H1 (cell line): ENCODE results near the gene ACSM2B. TPM values are rescaled to one million over a fixed set of nuclear protein-coding genes. Genes with fewer than 3 reads are reported as not detected.

Experiments used
- CTCF ChIA-PET: fragments of 300-600 bp; sonication (Branson Sonifier 250); formaldehyde crosslinking; loops from one replicate; lab custom pipeline; 2021; ENCODE audit not compliant: partially characterized antibody; lab: Charles Lee
- POLR2A ChIA-PET: fragments of 300-600 bp; sonication (Branson Sonifier 250); formaldehyde crosslinking; loops from one replicate; lab custom pipeline; 2021; ENCODE audit warnings: inconsistent platforms; ENCODE audit not compliant: partially characterized antibody; lab: Charles Lee
- DNase-seq, 2 experiments: peaks; one replicate each; pipeline versions ENCODE4 v3.0.0 to v3.0.0-alpha.2; 2010 to 2022; ENCODE audit warnings: low spot score in 2 of 2, low read depth in 1 of 2, mixed read lengths in 1 of 2
- FAIRE-seq: peaks from 2 replicates; lab custom pipeline; 2011; peaks lifted over from hg19 to GRCh38; lab: Jason Lieb, UNC
- H2AFZ ChIP-seq: 2 replicates; pipeline ENCODE4 v1.8.1; 2012; ENCODE audit warnings: low read length, inconsistent platforms
- H2AK5ac ChIP-seq: 2 replicates; pipeline ENCODE4 v1.6.1; 2013; ENCODE audit warnings: low read depth, low read length
- H2BK120ac ChIP-seq: replicated peaks from 2 replicates; pipeline ENCODE3; 2013; ENCODE audit warnings: low read depth, low read length, inconsistent platforms
- H2BK12ac ChIP-seq: 2 replicates; pipeline ENCODE4 v1.6.1; 2013; ENCODE audit warnings: low read depth, low read length
- H2BK15ac ChIP-seq: 2 replicates; pipeline ENCODE4 v1.6.1; 2013; ENCODE audit warnings: low read length
- H2BK20ac ChIP-seq: 2 replicates; pipeline ENCODE4 v1.6.1; 2013; ENCODE audit warnings: low read length
- H2BK5ac ChIP-seq: 2 replicates; pipeline ENCODE4 v1.6.1; 2013; ENCODE audit warnings: low read depth, low read length
- H3K14ac ChIP-seq: 2 replicates; pipeline ENCODE4 v1.6.1; 2013; ENCODE audit warnings: inconsistent platforms; ENCODE audit not compliant: insufficient read length
- H3K18ac ChIP-seq: 2 replicates; pipeline ENCODE4 v1.6.1; 2013; ENCODE audit warnings: low read length; ENCODE audit errors: extremely low read depth
- H3K23ac ChIP-seq: 2 replicates; pipeline ENCODE4 v1.6.1; 2013; ENCODE audit warnings: inconsistent platforms; ENCODE audit not compliant: insufficient read length
- H3K23me2 ChIP-seq: 2 replicates; pipeline ENCODE4 v1.6.1; 2013; ENCODE audit warnings: low read depth, low read length
- H3K27ac ChIP-seq: 2 replicates; pipeline ENCODE4 v1.6.1; 2011; ENCODE audit warnings: low read depth, low read length, inconsistent platforms
- H3K27me3 ChIP-seq, 4 experiments: replicated peaks in 1 of 4; 1 replicate in 1 of 4; 2 replicates in 3 of 4; pipeline versions ENCODE4 v1.6.1 to v1.8.1; 2011 to 2013; ENCODE audit warnings: low read length in 3 of 4, mild to moderate bottlenecking in 3 of 4, inconsistent platforms in 2 of 4, mixed read lengths in 2 of 4, moderate library complexity in 1 of 4; ENCODE audit not compliant: control insufficient read depth in 3 of 4, insufficient read depth in 3 of 4; ENCODE audit errors: extremely low read depth in 1 of 4
- H3K36me3 ChIP-seq, 4 experiments: 2 replicates each; pipeline versions ENCODE4 v1.6.1 to v1.8.1; 2011 to 2013; ENCODE audit warnings: mild to moderate bottlenecking in 4 of 4, low read length in 3 of 4, moderate library complexity in 2 of 4, control low read depth in 1 of 4, inconsistent platforms in 1 of 4; ENCODE audit not compliant: insufficient read depth in 4 of 4, control insufficient read depth in 2 of 4
- H3K4ac ChIP-seq: replicated peaks from 2 replicates; pipeline ENCODE3; 2013; ENCODE audit warnings: low read length, low read depth, mixed read lengths, inconsistent platforms; ENCODE audit not compliant: insufficient read length
- H3K4me1 ChIP-seq, 4 experiments: replicated peaks in 1 of 4; 1 replicate in 1 of 4; 2 replicates in 3 of 4; pipeline versions ENCODE4 v1.6.1 to v1.8.1; 2011 to 2013; ENCODE audit warnings: low read length in 3 of 4, inconsistent platforms in 2 of 4, mixed read lengths in 1 of 4; ENCODE audit not compliant: insufficient read depth in 4 of 4, control insufficient read depth in 3 of 4
- H3K4me2 ChIP-seq, 2 experiments: 2 replicates each; pipeline versions ENCODE4 v1.6.1 to v1.8.1; 2011 to 2013; ENCODE audit warnings: low read depth in 2 of 2, low read length in 2 of 2, control low read depth in 1 of 2, inconsistent platforms in 1 of 2, mild to moderate bottlenecking in 1 of 2; ENCODE audit not compliant: insufficient read depth in 1 of 2
- H3K4me3 ChIP-seq, 4 experiments: fragments of 200-600, 300-600 bp in 1 of 4; sonication (generic), shearing (Covaris generic), sonication (Bioruptor Twin) in 1 of 4; 2 replicates each; pipeline versions ENCODE4 v1.5.1 to v1.8.1; 2011 to 2016; ENCODE audit warnings: low read length in 4 of 4, low read depth in 3 of 4, control low read depth in 2 of 4, inconsistent platforms in 2 of 4, mild to moderate bottlenecking in 2 of 4, mixed read lengths in 1 of 4, moderate library complexity in 1 of 4; ENCODE audit not compliant: insufficient read depth in 2 of 4; ENCODE audit errors: extremely low read depth in 1 of 4
- H3K56ac ChIP-seq: replicated peaks from 2 replicates; pipeline ENCODE3; 2013; ENCODE audit warnings: low read depth, mild to moderate bottlenecking, mixed read lengths, low read length, inconsistent platforms; ENCODE audit not compliant: insufficient read length
- H3K79me1 ChIP-seq: 2 replicates; pipeline ENCODE4 v1.6.1; 2013; ENCODE audit warnings: low read depth, low read length, control low read depth
- H3K79me2 ChIP-seq, 2 experiments: 2 replicates each; pipeline versions ENCODE4 v1.6.1 to v1.8.1; 2012 to 2013; ENCODE audit warnings: low read length in 2 of 2, mild to moderate bottlenecking in 2 of 2, inconsistent platforms in 1 of 2; ENCODE audit not compliant: insufficient read depth in 2 of 2, control insufficient read depth in 1 of 2
- H3K9ac ChIP-seq, 4 experiments: replicated peaks in 1 of 4; 1 replicate in 1 of 4; 2 replicates in 3 of 4; pipeline versions ENCODE4 v1.6.1 to v1.8.1; 2011 to 2013; ENCODE audit warnings: low read depth in 3 of 4, low read length in 3 of 4, control low read depth in 2 of 4, mild to moderate bottlenecking in 2 of 4, moderate library complexity in 2 of 4, inconsistent platforms in 1 of 4; ENCODE audit errors: extremely low read depth in 1 of 4
- H3K9me3 ChIP-seq, 2 experiments: 2 replicates each; pipeline versions ENCODE4 v1.6.1 to v1.8.1; 2012 to 2013; ENCODE audit warnings: mild to moderate bottlenecking in 2 of 2, moderate library complexity in 2 of 2, control low read depth in 1 of 2, inconsistent platforms in 1 of 2, low read depth in 1 of 2, low read length in 1 of 2, mixed read lengths in 1 of 2; ENCODE audit not compliant: insufficient read depth in 2 of 2
- H4K20me1 ChIP-seq, 2 experiments: replicated peaks in 1 of 2; 2 replicates each; pipeline versions ENCODE3 to v1.8.1; 2011 to 2013; ENCODE audit warnings: inconsistent platforms in 2 of 2, low read length in 2 of 2, mild to moderate bottlenecking in 1 of 2; ENCODE audit not compliant: insufficient read depth in 2 of 2, control insufficient read depth in 1 of 2
- H4K5ac ChIP-seq: 2 replicates; pipeline ENCODE4 v1.6.1; 2013; ENCODE audit warnings: low read length, low read depth, mixed read lengths, inconsistent platforms; ENCODE audit not compliant: insufficient read length
- H4K8ac ChIP-seq: 2 replicates; pipeline ENCODE4 v1.8.0; 2013; ENCODE audit warnings: mild to moderate bottlenecking, moderate library complexity, low read length, inconsistent platforms; ENCODE audit not compliant: insufficient read depth; ENCODE audit errors: extremely low read depth
- H4K91ac ChIP-seq: replicated peaks from 2 replicates; pipeline ENCODE3; 2013; ENCODE audit warnings: low read length, mixed read lengths, inconsistent platforms; ENCODE audit not compliant: insufficient read length
- ASH2L ChIP-seq: fragments of 200-600, 300-600 bp; sonication (generic); IDR thresholded peaks from one replicate; pipeline ENCODE4 v1.7.1; 2017; ENCODE audit warnings: low read length
- CBX8 ChIP-seq: fragments of 300-800, 300-1000 bp; sonication (generic); IDR thresholded peaks from 2 replicates; pipeline ENCODE4 v1.7.1; 2016; ENCODE audit warnings: low read depth, low read length, borderline replicate concordance
- CREB1 ChIP-seq: IDR thresholded peaks from 2 replicates; pipeline ENCODE4 v1.6.1; 2012; ENCODE audit warnings: inconsistent platforms
- JUND ChIP-seq: IDR thresholded peaks from 2 replicates; pipeline ENCODE4 v1.6.1; 2011; ENCODE audit warnings: mild to moderate bottlenecking, improper control_type of control experiment, low read length
- KDM1A ChIP-seq: fragments of 200-600, 300-600 bp; sonication (generic); IDR thresholded peaks from 2 replicates; pipeline ENCODE4 v1.7.1; 2016; ENCODE audit warnings: mild to moderate bottlenecking, low read length, borderline replicate concordance
- POLR2A ChIP-seq, 2 experiments: IDR thresholded peaks; 1 replicate in 1 of 2; 2 replicates in 1 of 2; pipeline ENCODE4 v1.6.1; 2011; ENCODE audit warnings: low read depth in 2 of 2, low read length in 2 of 2, mild to moderate bottlenecking in 2 of 2; ENCODE audit errors: control extremely low read depth in 1 of 2
- POLR2AphosphoS5 ChIP-seq: IDR thresholded peaks from 2 replicates; pipeline ENCODE4 v1.6.1; 2011; ENCODE audit warnings: low read depth, low read length
- RNF2 ChIP-seq: fragments of 200-900, 300-1000 bp; sonication (generic); IDR thresholded peaks from 2 replicates; pipeline ENCODE4 v1.7.1; 2016; ENCODE audit warnings: borderline replicate concordance, low read depth, mild to moderate bottlenecking, antibody characterized with exemption, low read length; ENCODE audit not compliant: poor library complexity, severe bottlenecking; ENCODE audit errors: missing control alignments
- RXRA ChIP-seq: IDR thresholded peaks from 2 replicates; pipeline ENCODE4 v1.6.1; 2011; ENCODE audit warnings: low read depth, mild to moderate bottlenecking, low read length, moderate library complexity; ENCODE audit not compliant: insufficient read depth
- SAP30 ChIP-seq: fragments of 300-600 bp; sonication (generic); IDR thresholded peaks from 2 replicates; pipeline ENCODE4 v1.7.1; 2012; ENCODE audit warnings: low read length, moderate library complexity, mild to moderate bottlenecking, inconsistent platforms; ENCODE audit not compliant: insufficient read depth, insufficient replicate concordance
- SIN3A ChIP-seq, 2 experiments: IDR thresholded peaks in 1 of 2; conservative IDR thresholded peaks in 1 of 2; 2 replicates each; pipeline ENCODE4 v1.6.1; 2011 to 2012; ENCODE audit warnings: low read length in 2 of 2, improper control_type of control experiment in 1 of 2, low read depth in 1 of 2, mild to moderate bottlenecking in 1 of 2
- SP1 ChIP-seq: IDR thresholded peaks from 2 replicates; pipeline ENCODE4 v1.6.1; 2011; ENCODE audit warnings: low read depth, low read length
- SP2 ChIP-seq: IDR thresholded peaks from 2 replicates; pipeline ENCODE4 v1.6.1; 2012; ENCODE audit warnings: mild to moderate bottlenecking, low read length, inconsistent platforms
- SUZ12 ChIP-seq: fragments of 200-600 bp; sonication (generic); IDR thresholded peaks from 2 replicates; pipeline ENCODE4 v1.6.1; 2012; ENCODE audit warnings: mild to moderate bottlenecking, inconsistent platforms, low read length, moderate library complexity, mixed read lengths
- TAF7 ChIP-seq: optimal IDR thresholded peaks from 2 replicates; pipeline ENCODE3; 2011; ENCODE audit warnings: low read depth, mild to moderate bottlenecking, inconsistent platforms, low read length, moderate library complexity, borderline replicate concordance
- TEAD4 ChIP-seq: IDR thresholded peaks from 2 replicates; pipeline ENCODE4 v1.6.1; 2012; ENCODE audit warnings: low read depth, low read length, inconsistent platforms, mixed read lengths
- WGBS, 2 experiments: shearing (Covaris generic) in 1 of 2; methylation state at CpG; one replicate each; pipeline versions ENCODE4 v1.1.6 to v1.1.7; 2013 to 2015; ENCODE audit warnings: low lambda C conversion rate in 2 of 2, mixed read lengths in 2 of 2, inconsistent platforms in 1 of 2, low coverage in 1 of 2, missing lambda C conversion rate in 1 of 2; ENCODE audit not compliant: insufficient replicate concordance in 2 of 2, insufficient coverage in 1 of 2, insufficient read length in 1 of 2; ENCODE audit errors: extremely low coverage in 1 of 2, missing lambda C conversion rate in 1 of 2; 5-methylcytosine and 5-hydroxymethylcytosine counted together
- polyA plus RNA-seq, 7 experiments: library from polyadenylated mRNA; depleted of rRNA in 3 of 7; stranded (reverse) in 5 of 7; unstranded in 2 of 7; fragments of >200 nt in 5 of 7; fragments of 200-250 nt in 2 of 7; gene quantifications; 1 replicate in 5 of 7; 2 replicates in 1 of 7; 4 replicates in 1 of 7; pipeline versions ENCODE4 v1.2.1 to v1.2.3, GENCODE V29; 2011 to 2013; ENCODE audit warnings: missing spikeins in 2 of 7, mixed read lengths in 2 of 7
- total RNA-seq: library from RNA; stranded (reverse); fragmentation: NEBNext Ultra II Directional; extraction: Animal tissue kit (Norgen Biotek cat#: 25700); gene quantifications from 2 replicates; pipeline ENCODE4 v1.2.1, GENCODE V29; 2021

The ACSM2B gene
- total and polyA plus RNA-seq, 2 of the 8 experiments (the other 6 are each of a cell fraction or from before 2014, with no cell fraction given) = not detected

DNA sequence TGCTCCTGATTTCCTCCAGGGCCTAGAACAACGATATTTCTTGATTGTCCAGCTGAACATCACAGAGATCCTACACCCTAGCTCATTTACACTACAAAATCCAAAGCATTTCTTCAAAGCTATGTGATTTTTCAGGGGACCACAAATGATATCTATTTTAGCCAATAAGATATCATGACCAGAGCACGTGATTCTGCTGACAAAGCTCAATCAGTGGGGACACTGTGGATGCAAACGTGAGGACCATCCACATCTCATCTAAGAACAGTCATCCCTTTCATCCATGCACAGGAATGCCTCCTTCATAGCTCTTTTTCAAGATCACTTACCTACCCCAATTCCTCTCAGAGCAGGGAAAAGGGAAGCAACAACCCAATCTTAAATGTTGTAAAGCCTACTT lies 56.9 kb downstream of the ACSM2B start:
- H3K4me3 ChIP-seq = no peak overlapping the region
- no peak overlapping the region for H4K8ac ChIP-seq
- H3K27me3 ChIP-seq = no peaks in the 10 kb centered on the region
- POLR2A ChIA-PET = no interaction called here
- H2BK120ac ChIP-seq = no peak overlapping the region
- H3K23ac ChIP-seq = no peak overlapping the region
- no peak overlapping the region for H3K27ac ChIP-seq
- no peaks in the 10 kb centered on the region for H4K20me1 ChIP-seq
- CTCF ChIA-PET = no interaction called here
- H2BK15ac ChIP-seq = no peak overlapping the region
- FAIRE-seq (no peak), DNase-seq (no peak)
- no peak overlapping the region for H4K5ac ChIP-seq
- no peaks in the 10 kb centered on the region for H3K79me2 ChIP-seq
- H3K56ac ChIP-seq = no peak overlapping the region
- H3K9me3 ChIP-seq = peaks cover 8 to 13% of the 10 kb centered on the region in 2 experiments; a peak in 3 of 4 replicates
- no peak overlapping the region for H3K18ac ChIP-seq
- H3K4me1 ChIP-seq = no peaks in the 10 kb centered on the region
- no peak overlapping the region for H2AK5ac ChIP-seq
- H2BK20ac ChIP-seq = no peak overlapping the region
- no peak overlapping the region for H3K14ac ChIP-seq
- H2BK5ac ChIP-seq = no peak overlapping the region
- no peaks in the 10 kb centered on the region for H3K23me2 ChIP-seq
- no peak overlapping the region for H2AFZ ChIP-seq
- 59% methylated on average over 3 of the region's 3 CpGs; no CpG with 5 or more reads in 1 of the 2 experiments for WGBS, 2 experiments
- H3K36me3 ChIP-seq = no peaks in the 10 kb centered on the region
- H3K9ac ChIP-seq = no peak overlapping the region
- H3K4me2 ChIP-seq = no peak overlapping the region
- no peak overlapping the region for H2BK12ac ChIP-seq
- H3K79me1 ChIP-seq = no peaks in the 10 kb centered on the region
- no peak overlapping the region for H3K4ac ChIP-seq
- H4K91ac ChIP-seq = no peak overlapping the region
- TF ChIP-seq JUND (no peak), CBX8 (no peak), SUZ12 (no peak), TAF7 (no peak), KDM1A (no peak), SP1 (no peak), CREB1 (no peak), POLR2A (IDR thresholded peaks at IDR 0.05; ENCODE audit: control extremely low read depth in 1 of 2, low read depth in 2 of 2, low read length in 2 of 2) (no peak), TEAD4 (no peak), RNF2 (no peak), SAP30 (no peak), POLR2AphosphoS5 (no peak), RXRA (no peak), ASH2L (no peak), SP2 (no peak), SIN3A (conservative IDR thresholded peaks at IDR 0.05 in 1 of 2, IDR thresholded peaks at IDR 0.05 in 1 of 2; ENCODE audit: low read depth in 1 of 2, low read length in 2 of 2) (no peak)
